Measurements from ENCODE around the gene BRIP1. TPM values are rescaled to one million over a fixed set of nuclear protein-coding genes. Genes with fewer than 3 reads are reported as not detected.

The BRIP1 gene
- total RNA-seq, 1 experiment from 2014 or later, result 12.7 TPM

DNA sequence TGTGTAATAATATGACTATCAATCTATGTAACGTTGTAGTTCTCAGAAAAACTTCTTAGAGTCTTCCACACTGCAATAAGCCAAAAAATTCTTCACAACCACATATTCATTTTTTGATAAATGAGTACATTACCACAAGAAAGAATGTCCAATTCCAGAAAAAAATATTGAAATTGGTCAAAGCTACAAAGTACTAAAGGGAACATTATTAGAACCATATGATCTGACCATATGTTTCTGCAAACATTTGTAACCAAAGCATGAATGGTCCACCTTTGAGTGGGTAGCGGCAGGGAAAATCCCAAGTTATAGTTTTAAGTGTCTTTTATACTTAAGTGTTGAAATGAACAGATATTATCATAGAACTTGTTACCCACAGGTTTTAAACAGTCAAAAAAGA is 200.6 kb downstream of the BRIP1 start:
- DNase-seq (ENCODE audit: low read depth), result no peak

GRCh38 chr17:61662186-61662585 is 201.1 kb downstream of the BRIP1 start:
- DNase-seq (ENCODE audit: low read depth), result no peak

DNA sequence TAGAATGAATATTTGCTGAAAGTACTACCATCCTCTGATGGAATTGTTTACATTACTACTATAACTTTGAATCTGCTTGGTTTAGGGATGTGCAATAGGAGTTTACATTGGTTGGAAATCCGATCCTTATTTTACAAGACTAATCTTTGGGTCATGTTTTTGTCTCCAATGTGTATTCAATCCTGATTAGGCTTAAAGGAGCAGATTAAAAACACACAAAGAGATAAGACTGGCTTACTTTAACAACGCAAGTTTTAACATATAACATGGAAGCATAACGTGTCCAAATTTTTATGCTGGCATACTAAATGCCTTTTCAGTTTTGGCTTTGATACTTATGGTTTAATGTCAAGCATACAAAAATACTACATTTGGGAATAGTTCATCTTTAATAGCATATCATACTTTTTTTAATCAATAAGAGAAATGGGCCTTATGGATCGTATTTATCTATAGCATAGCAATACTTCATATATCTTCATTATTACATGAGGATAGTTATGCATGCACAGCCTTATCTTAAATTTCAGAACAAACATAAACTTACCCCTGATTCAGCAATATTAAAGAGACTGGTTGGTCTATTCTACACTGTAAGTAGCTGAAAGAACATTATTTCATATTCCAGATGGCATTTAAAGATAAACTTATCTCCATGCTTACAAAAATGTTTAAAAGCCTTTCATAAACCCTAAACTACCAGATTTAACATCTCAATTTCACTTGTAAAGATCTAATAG is 202.4 kb downstream of the BRIP1 start:
- DNase-seq (ENCODE audit: low read depth), result no peak

- DNase-seq (ENCODE audit: low read depth), result no peak
Measured at GRCh38 chr17:61659437-61659836, 203.9 kb downstream of the BRIP1 start.

DNA sequence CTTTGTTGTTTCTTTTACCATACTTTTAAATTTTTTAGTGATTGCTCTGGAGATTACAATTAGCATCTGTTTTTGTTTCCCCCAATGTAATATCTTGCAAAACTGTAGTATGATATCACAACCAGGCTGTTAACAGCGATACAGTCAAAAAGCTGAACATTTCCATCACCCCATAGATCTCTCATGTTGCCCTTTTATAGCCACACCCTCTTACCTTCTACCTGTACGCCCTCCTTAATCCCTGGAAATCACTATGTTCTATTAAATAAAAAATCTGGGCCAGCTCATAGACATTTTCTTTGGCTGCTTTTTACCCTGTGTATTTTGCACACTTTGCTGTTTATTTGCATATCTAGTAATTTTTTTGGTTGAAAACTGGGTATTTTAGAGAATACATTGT is 205.1 kb downstream of the BRIP1 start:
- DNase-seq (ENCODE audit: low read depth), result no peak

DNA sequence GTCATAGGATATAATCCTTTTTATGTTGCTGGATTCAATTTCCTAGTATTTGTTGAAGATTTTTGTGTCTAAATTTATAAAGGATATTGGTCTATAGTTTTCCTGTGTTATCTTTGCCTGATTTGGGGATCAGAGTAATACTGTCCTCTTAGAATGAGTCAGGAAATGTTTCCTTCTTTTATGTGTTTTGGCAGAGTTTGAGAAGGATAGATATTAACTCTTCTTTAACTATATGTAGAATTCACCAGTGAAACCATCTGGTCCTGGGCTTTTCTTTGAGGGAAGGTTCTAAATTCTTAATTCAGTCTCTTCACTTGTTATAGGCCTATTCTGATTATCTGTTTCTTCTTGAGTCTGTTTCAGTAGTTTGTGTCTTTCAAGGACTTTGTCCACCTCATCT is 206.0 kb downstream of the BRIP1 start:
- DNase-seq (ENCODE audit: low read depth), result no peak

- no peak for DNase-seq (ENCODE audit: low read depth)
Measured at GRCh38 chr17:61656721-61657217, 206.6 kb downstream of the BRIP1 start.

GRCh38 chr17:61650749-61651148 is 212.6 kb downstream of the BRIP1 start:
- DNase-seq (ENCODE audit: low read depth), result no peak

- no peak for DNase-seq (ENCODE audit: low read depth)
Measured at GRCh38 chr17:61648587-61648986, 214.7 kb downstream of the BRIP1 start.

DNA sequence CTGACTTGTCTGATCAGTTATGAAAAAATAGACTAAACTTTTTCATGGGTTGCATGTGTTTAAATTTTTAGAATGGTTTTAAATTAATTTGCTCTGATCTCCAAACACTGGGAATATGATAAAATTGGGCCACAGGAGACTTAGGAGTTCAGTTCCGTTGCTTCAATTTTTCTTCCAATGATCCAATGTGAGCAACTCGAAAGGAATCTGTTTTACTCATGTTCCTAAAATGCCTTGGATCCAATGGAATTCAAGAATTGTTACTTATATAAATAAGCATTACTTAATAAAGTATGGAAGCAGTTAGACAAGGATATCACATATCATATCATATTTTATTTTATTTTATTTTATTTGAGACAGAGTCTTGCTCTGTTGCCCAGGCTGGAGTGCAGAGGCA is 216.3 kb downstream of the BRIP1 start:
- DNase-seq (ENCODE audit: low read depth), result peak; percentile 11

- no peak for DNase-seq (ENCODE audit: low read depth)
Measured at GRCh38 chr17:61646482-61646881, 216.8 kb downstream of the BRIP1 start.

DNA sequence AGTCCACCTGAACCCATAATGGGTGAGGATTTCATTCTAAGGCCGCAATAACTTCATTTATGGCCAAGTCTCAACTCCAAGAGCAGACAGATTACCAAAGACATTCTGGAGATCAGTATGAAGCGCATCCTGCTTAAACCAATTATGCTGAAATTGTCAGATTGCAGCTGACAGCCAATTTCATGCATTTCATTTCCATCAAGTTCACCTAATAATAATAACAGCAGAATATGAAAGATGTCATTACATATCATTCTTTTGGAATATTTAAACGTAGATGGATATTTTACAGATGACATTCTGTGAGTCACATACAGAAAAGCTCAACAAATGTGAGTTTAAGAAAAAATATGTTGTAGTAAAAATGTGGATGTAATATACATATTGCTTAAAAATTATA is 217.4 kb downstream of the BRIP1 start:
- no peak for DNase-seq (ENCODE audit: low read depth)

GRCh38 chr17:61644800-61645774 is 218.2 kb downstream of the BRIP1 start:
- no peak for DNase-seq (ENCODE audit: low read depth)

DNA sequence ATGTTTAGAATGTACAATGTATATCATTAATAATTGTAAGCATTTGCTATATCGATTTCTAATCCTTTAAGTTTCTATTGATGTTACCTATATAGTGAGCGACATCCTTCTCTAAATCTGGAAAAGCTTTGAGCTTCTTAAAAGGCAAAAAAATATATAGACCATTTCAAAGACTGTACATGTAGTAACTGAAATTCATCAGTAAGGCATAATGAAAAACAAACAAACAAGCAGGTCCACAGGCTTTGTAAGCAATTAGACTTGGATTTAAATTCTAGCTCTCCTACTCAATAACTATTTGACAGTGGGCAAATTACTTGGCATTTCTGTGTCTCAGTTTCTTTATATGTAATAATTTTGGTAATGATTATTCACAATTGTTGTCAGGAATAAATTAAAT is 220.6 kb downstream of the BRIP1 start:
- no peak for DNase-seq (ENCODE audit: low read depth)

DNA sequence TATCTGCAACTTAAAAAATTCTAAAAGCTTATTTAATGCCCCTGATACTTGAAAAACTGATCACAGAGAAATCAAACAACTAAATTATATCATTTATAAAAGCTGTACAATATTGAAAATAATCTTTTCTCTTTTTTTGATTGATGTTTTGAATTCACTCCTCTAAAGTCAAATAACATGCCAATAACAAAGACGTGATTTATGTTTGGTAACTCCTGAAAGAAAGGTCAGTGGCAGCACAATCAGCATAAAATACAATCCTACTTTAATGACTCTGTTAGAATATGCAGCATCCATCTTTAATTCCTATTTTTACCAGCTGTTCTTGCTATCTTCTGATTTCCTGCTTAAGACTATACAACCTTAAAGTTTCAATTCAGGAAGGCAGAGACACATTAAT is 221.6 kb downstream of the BRIP1 start:
- no peak for DNase-seq (ENCODE audit: low read depth)

- DNase-seq (ENCODE audit: low read depth), result no peak
Measured at GRCh38 chr17:61641084-61641483, 222.2 kb downstream of the BRIP1 start.

DNA sequence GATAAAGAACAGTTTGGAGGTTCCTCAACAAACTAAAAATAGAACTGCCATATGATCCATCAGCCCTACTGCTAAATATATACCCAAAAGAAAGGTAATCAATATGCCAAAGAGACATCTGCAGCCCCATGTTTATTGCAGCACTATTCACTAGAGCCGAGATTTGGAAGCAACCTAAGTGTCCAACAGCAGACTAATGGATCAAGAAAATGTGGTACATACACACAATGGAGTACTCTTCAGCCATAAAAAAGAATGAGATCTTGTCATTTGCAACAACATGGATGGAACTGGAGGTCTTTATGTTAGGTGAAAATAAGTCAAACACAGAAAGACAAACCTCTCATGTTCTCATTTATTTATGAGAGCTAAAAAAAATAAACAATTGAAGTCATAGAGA is 223.5 kb downstream of the BRIP1 start:
- no peak for DNase-seq (ENCODE audit: low read depth)

DNA sequence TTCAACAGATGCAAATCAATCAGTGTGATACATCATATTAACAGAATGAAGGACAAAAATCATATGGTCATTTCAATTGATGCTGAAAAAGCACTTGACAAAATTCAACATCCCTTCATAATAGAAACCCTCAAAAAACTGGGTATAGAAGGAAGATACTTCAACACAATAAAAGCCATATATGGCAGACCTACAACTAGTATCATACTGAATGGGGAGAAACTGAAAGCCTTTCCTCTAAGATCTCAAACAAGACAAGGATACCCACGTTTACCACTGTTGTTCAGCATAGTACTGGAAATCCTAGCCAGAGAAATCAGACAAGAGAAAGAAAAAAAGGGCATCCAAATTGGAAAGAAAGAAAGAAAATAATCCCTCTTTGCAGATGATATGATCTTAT is 225.2 kb downstream of the BRIP1 start:
- no peak for DNase-seq (ENCODE audit: low read depth)

GRCh38 chr17:61635913-61636432 is 227.4 kb downstream of the BRIP1 start:
- peak; percentile 52 for DNase-seq (ENCODE audit: low read depth)

DNA sequence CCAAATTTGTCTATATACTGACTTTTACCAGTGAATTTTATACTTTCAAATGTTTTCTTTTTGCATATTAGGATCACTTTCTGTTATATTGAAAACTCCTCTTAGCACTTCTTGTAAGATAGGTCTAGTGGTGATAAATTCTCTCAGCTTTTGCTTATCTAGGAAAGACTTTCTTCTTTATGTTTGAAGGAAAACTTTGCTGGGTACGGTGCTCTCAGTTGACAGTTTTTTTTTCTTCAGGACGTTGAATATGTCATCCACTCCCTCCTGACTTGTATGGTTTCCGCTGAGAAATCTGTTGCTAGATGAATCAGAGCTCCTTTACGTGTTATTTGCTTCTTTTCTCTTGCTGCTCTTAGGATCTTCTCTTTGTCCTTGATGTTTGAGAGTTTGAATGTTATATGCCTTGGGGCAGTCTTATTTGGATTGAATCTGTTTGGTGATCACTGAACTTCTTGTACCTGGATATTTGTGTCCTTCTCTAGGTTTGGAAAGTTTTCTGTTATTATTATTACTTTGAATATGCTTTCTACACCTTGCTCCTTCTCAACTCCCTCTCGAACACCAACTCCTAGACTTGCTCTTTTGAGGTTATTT is 228.3 kb downstream of the BRIP1 start:
- peak; percentile 5 for DNase-seq (ENCODE audit: low read depth)

DNA sequence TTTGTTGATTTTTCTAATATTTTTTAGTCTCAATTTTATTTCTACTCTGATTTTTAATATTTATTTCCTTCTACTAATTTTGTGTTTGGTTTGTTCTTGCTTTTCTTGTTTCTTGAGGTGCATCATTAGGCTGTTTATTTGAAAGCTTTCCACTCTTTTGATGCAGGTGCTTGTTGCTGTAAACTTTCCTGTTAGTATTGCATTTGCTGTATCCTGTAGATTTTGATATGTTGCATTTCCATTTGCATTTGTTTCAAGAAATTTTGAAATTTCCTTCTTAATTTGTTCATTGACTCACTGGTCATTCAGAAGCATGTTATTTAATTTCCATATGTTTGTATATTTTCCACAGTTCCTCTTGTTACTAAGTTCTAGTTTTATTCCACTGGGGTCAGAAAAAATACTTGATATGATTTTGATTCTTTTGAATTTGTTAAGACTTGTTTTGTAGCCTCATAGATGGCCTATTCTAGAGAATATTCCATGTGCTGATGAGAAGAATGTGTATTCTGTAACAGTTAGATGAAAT is 229.3 kb downstream of the BRIP1 start:
- DNase-seq (ENCODE audit: low read depth), result no peak

DNA sequence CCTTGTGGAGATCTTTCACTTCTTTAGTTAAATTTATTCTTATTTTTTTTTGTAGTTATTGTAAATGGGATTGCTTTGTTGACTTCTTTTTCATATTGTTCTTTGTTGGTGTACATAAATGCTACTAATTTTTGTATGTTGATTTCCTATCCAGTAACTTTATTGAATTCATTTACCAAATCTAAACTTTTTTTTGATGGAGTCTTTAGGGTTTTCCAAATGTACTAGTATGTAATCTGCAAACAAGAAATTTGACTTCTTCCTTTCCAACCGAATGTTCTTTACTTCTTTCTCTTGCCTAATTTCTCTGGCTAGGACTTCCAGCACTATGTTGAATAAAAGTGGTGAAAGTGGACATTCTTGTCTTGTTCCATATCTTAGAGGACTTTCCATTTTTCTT is 230.5 kb downstream of the BRIP1 start:
- no peak for DNase-seq (ENCODE audit: low read depth)
